ENCODE results near the gene ADNP.

Gene ADNP

GRCh38 chr20:50932016-50932485 is 814 bp upstream of the ADNP start:
- DNase-seq, result no peak

GRCh38 chr20:50930976-50931305 is 296 bp downstream of the ADNP start:
- no peak for DNase-seq

GRCh38 chr20:50930139-50930975 is 880 bp downstream of the ADNP start:
- DNase-seq, result no peak

GRCh38 chr20:50929299-50930138 is 1.7 kb downstream of the ADNP start:
- DNase-seq, result peak; percentile 87

GRCh38 chr20:50928469-50928868 is 2.8 kb downstream of the ADNP start:
- DNase-seq, result no peak

- DNase-seq, result no peak
Observed at GRCh38 chr20:50926530-50926929, 4.7 kb downstream of the ADNP start.

GRCh38 chr20:50924261-50924920 is 6.8 kb downstream of the ADNP start:
- no peak for DNase-seq

- no peak for DNase-seq
Observed at GRCh38 chr20:50921803-50922501, 9.3 kb downstream of the ADNP start.

- DNase-seq, result no peak
Observed at GRCh38 chr20:50920997-50921396, 10.2 kb downstream of the ADNP start.

- DNase-seq, result no peak
Observed at GRCh38 chr20:50919567-50919966, 11.7 kb downstream of the ADNP start.

GRCh38 chr20:50918403-50918802 is 12.8 kb downstream of the ADNP start:
- DNase-seq, result no peak

GRCh38 chr20:50916934-50917333 is 14.3 kb downstream of the ADNP start:
- DNase-seq, result no peak

GRCh38 chr20:50916257-50916656 is 15.0 kb downstream of the ADNP start:
- DNase-seq, result no peak

- no peak for DNase-seq
Observed at GRCh38 chr20:50915424-50915823, 15.8 kb downstream of the ADNP start.

- no peak for DNase-seq
Observed at GRCh38 chr20:50913690-50914375, 17.4 kb downstream of the ADNP start.

- DNase-seq, result no peak
Observed at GRCh38 chr20:50911716-50912115, 19.5 kb downstream of the ADNP start.

- no peak for DNase-seq
Observed at GRCh38 chr20:50911030-50911429, 20.2 kb downstream of the ADNP start.

- DNase-seq, result no peak
Observed at GRCh38 chr20:50909413-50909812, 21.8 kb downstream of the ADNP start.

- no peak for DNase-seq
Observed at GRCh38 chr20:50904067-50904570, 27.1 kb downstream of the ADNP start.

- DNase-seq, result no peak
Observed at GRCh38 chr20:50903353-50904051, 27.7 kb downstream of the ADNP start.

GRCh38 chr20:50901301-50901700 is 29.9 kb downstream of the ADNP start:
- no peak for DNase-seq

All from NCI-H510A (cell line).